Measurements from ENCODE around the gene CCDC34.
"Not testable (repeated sequence)": the region's sequence is repeated elsewhere in the genome, so short reads cannot be mapped to it uniquely, and the experiment has no call there.

CCDC34 gene

GRCh38 chr11:27329867-27330632 lies 33.0 kb downstream of the CCDC34 start:
- Histone ChIP-seq H3K9me3 (ENCODE audit: control insufficient read depth in 1 of 2, low read length in 2 of 2) (no peaks in the 10 kb centered on the region), H3K9ac (ENCODE audit: low read depth in 1 of 2, low read length in 2 of 2) (no peak overlapping the region), H3K27me3 (ENCODE audit: control insufficient read depth in 1 of 2, insufficient read depth in 2 of 2, low read length in 2 of 2) (no peaks in the 10 kb centered on the region), H3K4me1 (ENCODE audit: control insufficient read depth in 1 of 2, insufficient read depth in 2 of 2, low read length in 2 of 2) (no peaks in the 10 kb centered on the region), H3K36me3 (ENCODE audit: control insufficient read depth in 1 of 2, insufficient read depth in 2 of 2, low read length in 2 of 2) (no peaks in the 10 kb centered on the region), H3K27ac (ENCODE audit: low read depth, low read length) (no peak overlapping the region), H3K4me3 (ENCODE audit: low read depth in 1 of 2, low read length in 2 of 2) (no peak overlapping the region)

GRCh38 chr11:27328614-27329013 lies 34.4 kb downstream of the CCDC34 start:
- Histone ChIP-seq H3K4me3 (ENCODE audit: low read depth in 1 of 2, low read length in 2 of 2) (no peak overlapping the region), H3K27me3 (ENCODE audit: control insufficient read depth in 1 of 2, insufficient read depth in 2 of 2, low read length in 2 of 2) (no peaks in the 10 kb centered on the region), H3K4me1 (ENCODE audit: control insufficient read depth in 1 of 2, insufficient read depth in 2 of 2, low read length in 2 of 2) (no peaks in the 10 kb centered on the region), H3K27ac (ENCODE audit: low read depth, low read length) (no peak overlapping the region), H3K9ac (ENCODE audit: low read depth in 1 of 2, low read length in 2 of 2) (no peak overlapping the region), H3K9me3 (ENCODE audit: control insufficient read depth in 1 of 2, low read length in 2 of 2) (no peaks in the 10 kb centered on the region), H3K36me3 (ENCODE audit: control insufficient read depth in 1 of 2, insufficient read depth in 2 of 2, low read length in 2 of 2) (no peaks in the 10 kb centered on the region)

GRCh38 chr11:27327064-27327463 lies 36.0 kb downstream of the CCDC34 start:
- H3K4me3 ChIP-seq (ENCODE audit: low read depth in 1 of 2, low read length in 2 of 2); H3K36me3 ChIP-seq (ENCODE audit: control insufficient read depth in 1 of 2, insufficient read depth in 2 of 2, low read length in 2 of 2); H3K9me3 ChIP-seq (ENCODE audit: control insufficient read depth in 1 of 2, low read length in 2 of 2); H3K9ac ChIP-seq (ENCODE audit: low read depth in 1 of 2, low read length in 2 of 2); H3K27me3 ChIP-seq (ENCODE audit: control insufficient read depth in 1 of 2, insufficient read depth in 2 of 2, low read length in 2 of 2); H3K4me1 ChIP-seq (ENCODE audit: control insufficient read depth in 1 of 2, insufficient read depth in 2 of 2, low read length in 2 of 2); H3K27ac ChIP-seq (ENCODE audit: low read depth, low read length): not testable (repeated sequence)

GRCh38 chr11:27322196-27322595 lies 40.8 kb downstream of the CCDC34 start:
- H3K4me1 ChIP-seq (ENCODE audit: control insufficient read depth in 1 of 2, insufficient read depth in 2 of 2, low read length in 2 of 2); H3K9me3 ChIP-seq (ENCODE audit: control insufficient read depth in 1 of 2, low read length in 2 of 2); H3K36me3 ChIP-seq (ENCODE audit: control insufficient read depth in 1 of 2, insufficient read depth in 2 of 2, low read length in 2 of 2); H3K27ac ChIP-seq (ENCODE audit: low read depth, low read length); H3K4me3 ChIP-seq (ENCODE audit: low read depth in 1 of 2, low read length in 2 of 2); H3K9ac ChIP-seq (ENCODE audit: low read depth in 1 of 2, low read length in 2 of 2); H3K27me3 ChIP-seq (ENCODE audit: control insufficient read depth in 1 of 2, insufficient read depth in 2 of 2, low read length in 2 of 2): not testable (repeated sequence)

- not testable (repeated sequence) for H3K27me3 ChIP-seq (ENCODE audit: control insufficient read depth in 1 of 2, insufficient read depth in 2 of 2, low read length in 2 of 2); H3K4me1 ChIP-seq (ENCODE audit: control insufficient read depth in 1 of 2, insufficient read depth in 2 of 2, low read length in 2 of 2); H3K4me3 ChIP-seq (ENCODE audit: low read depth in 1 of 2, low read length in 2 of 2); H3K36me3 ChIP-seq (ENCODE audit: control insufficient read depth in 1 of 2, insufficient read depth in 2 of 2, low read length in 2 of 2); H3K9me3 ChIP-seq (ENCODE audit: control insufficient read depth in 1 of 2, low read length in 2 of 2); H3K9ac ChIP-seq (ENCODE audit: low read depth in 1 of 2, low read length in 2 of 2); H3K27ac ChIP-seq (ENCODE audit: low read depth, low read length)
Measured at GRCh38 chr11:27321340-27321739, 41.7 kb downstream of the CCDC34 start.

DNA sequence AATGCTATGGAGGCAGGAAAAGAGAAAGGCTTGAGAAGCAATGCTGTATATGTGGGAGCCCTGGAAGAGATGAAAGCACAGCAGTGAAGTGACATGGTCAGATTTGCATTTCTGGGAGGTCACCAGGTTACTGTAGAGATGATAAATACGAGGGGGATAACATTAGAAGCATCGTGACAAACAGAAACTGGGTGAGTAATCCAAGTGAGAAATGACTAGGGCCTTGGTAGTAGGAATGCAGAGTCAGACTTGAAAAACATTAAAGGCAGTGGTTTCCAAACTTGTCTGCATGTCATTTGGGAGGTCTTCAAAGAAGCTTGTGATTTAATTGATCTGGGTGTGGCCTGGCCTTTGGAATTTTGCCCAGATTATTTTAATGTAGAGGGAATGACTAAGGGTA lies 43.9 kb downstream of the CCDC34 start:
- no peak overlapping the region for H3K9ac ChIP-seq (ENCODE audit: low read depth in 1 of 2, low read length in 2 of 2)
- peaks cover 0 to 10% of the 10 kb centered on the region in 2 donors for H3K4me1 ChIP-seq (ENCODE audit: control insufficient read depth in 1 of 2, insufficient read depth in 2 of 2, low read length in 2 of 2)
- no peak overlapping the region for H3K4me3 ChIP-seq (ENCODE audit: low read depth in 1 of 2, low read length in 2 of 2)
- H3K27ac ChIP-seq (ENCODE audit: low read depth, low read length): no peak overlapping the region
- no peaks in the 10 kb centered on the region for H3K27me3 ChIP-seq (ENCODE audit: control insufficient read depth in 1 of 2, insufficient read depth in 2 of 2, low read length in 2 of 2)
- no peaks in the 10 kb centered on the region for H3K9me3 ChIP-seq (ENCODE audit: control insufficient read depth in 1 of 2, low read length in 2 of 2)
- H3K36me3 ChIP-seq (ENCODE audit: control insufficient read depth in 1 of 2, insufficient read depth in 2 of 2, low read length in 2 of 2): no peaks in the 10 kb centered on the region

- Histone ChIP-seq H3K4me1 (ENCODE audit: control insufficient read depth in 1 of 2, insufficient read depth in 2 of 2, low read length in 2 of 2) (peaks cover 0 to 15% of the 10 kb centered on the region in 2 donors), H3K4me3 (ENCODE audit: low read depth in 1 of 2, low read length in 2 of 2) (no peak overlapping the region), H3K27me3 (ENCODE audit: control insufficient read depth in 1 of 2, insufficient read depth in 2 of 2, low read length in 2 of 2) (no peaks in the 10 kb centered on the region), H3K36me3 (ENCODE audit: control insufficient read depth in 1 of 2, insufficient read depth in 2 of 2, low read length in 2 of 2) (no peaks in the 10 kb centered on the region), H3K9ac (ENCODE audit: low read depth in 1 of 2, low read length in 2 of 2) (no peak overlapping the region), H3K9me3 (ENCODE audit: control insufficient read depth in 1 of 2, low read length in 2 of 2) (no peaks in the 10 kb centered on the region), H3K27ac (ENCODE audit: low read depth, low read length) (no peak overlapping the region)
Measured at GRCh38 chr11:27317751-27318150, 45.3 kb downstream of the CCDC34 start.

DNA sequence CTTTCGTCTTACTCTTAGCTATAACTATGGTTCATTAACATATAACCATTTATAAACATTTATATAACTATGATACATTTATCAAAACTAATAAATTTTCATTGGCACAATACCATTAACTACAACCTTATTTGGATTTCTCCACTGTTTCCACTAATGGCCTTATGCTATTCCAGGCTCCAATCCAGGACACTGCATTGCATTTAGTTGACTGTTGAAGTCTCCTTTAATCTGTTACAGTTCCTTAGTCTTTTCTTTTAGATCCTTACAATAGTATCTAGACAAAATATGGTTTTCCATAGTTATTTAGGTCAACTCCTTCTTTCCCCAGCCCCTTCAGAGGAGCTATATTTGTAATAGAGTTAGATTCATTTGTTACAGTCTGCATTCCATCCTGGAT lies 47.2 kb downstream of the CCDC34 start:
- no peak overlapping the region for H3K4me3 ChIP-seq (ENCODE audit: low read depth in 1 of 2, low read length in 2 of 2)
- no peak overlapping the region for H3K27ac ChIP-seq (ENCODE audit: low read depth, low read length)

GRCh38 chr11:27313157-27313821 lies 49.7 kb downstream of the CCDC34 start:
- H3K36me3 ChIP-seq (ENCODE audit: control insufficient read depth in 1 of 2, insufficient read depth in 2 of 2, low read length in 2 of 2): no peaks in the 10 kb centered on the region
- no peak overlapping the region for H3K4me3 ChIP-seq (ENCODE audit: low read depth in 1 of 2, low read length in 2 of 2)
- H3K27ac ChIP-seq (ENCODE audit: low read depth, low read length): no peak overlapping the region
- peaks cover 4 to 21% of the 10 kb centered on the region in 2 donors for H3K4me1 ChIP-seq (ENCODE audit: control insufficient read depth in 1 of 2, insufficient read depth in 2 of 2, low read length in 2 of 2)
- no peak overlapping the region for H3K9ac ChIP-seq (ENCODE audit: low read depth in 1 of 2, low read length in 2 of 2)
- no peaks in the 10 kb centered on the region for H3K9me3 ChIP-seq (ENCODE audit: control insufficient read depth in 1 of 2, low read length in 2 of 2)
- no peaks in the 10 kb centered on the region for H3K27me3 ChIP-seq (ENCODE audit: control insufficient read depth in 1 of 2, insufficient read depth in 2 of 2, low read length in 2 of 2)

More for the DNA sequence above, 47.2 kb downstream of the CCDC34 start:
- Histone ChIP-seq H3K9ac (ENCODE audit: low read depth in 1 of 2, low read length in 2 of 2) (no peak overlapping the region), H3K36me3 (ENCODE audit: control insufficient read depth in 1 of 2, insufficient read depth in 2 of 2, low read length in 2 of 2) (no peaks in the 10 kb centered on the region), H3K9me3 (ENCODE audit: control insufficient read depth in 1 of 2, low read length in 2 of 2) (no peaks in the 10 kb centered on the region), H3K4me1 (ENCODE audit: control insufficient read depth in 1 of 2, insufficient read depth in 2 of 2, low read length in 2 of 2) (peaks cover 4 to 30% of the 10 kb centered on the region in 2 donors), H3K27me3 (ENCODE audit: control insufficient read depth in 1 of 2, insufficient read depth in 2 of 2, low read length in 2 of 2) (no peaks in the 10 kb centered on the region)

DNA sequence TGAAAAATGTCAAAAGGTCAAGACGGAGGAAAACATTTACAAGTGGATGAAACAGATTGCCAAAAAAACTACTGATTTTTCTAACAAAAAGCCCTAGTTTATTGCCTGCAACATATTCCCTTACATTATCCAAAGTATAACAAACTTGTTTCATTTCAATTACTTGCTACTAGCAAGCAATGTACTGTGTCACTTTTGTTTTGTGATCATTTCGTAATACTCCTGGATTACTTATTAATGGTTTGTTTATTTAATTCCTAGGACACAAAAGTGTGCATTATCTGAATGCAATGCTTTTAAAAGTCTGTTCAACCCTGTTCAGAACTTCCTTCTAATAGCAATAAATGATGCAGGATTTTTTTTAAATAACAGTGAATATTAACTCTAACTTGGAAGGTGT lies 50.9 kb downstream of the CCDC34 start:
- Histone ChIP-seq H3K36me3 (ENCODE audit: control insufficient read depth in 1 of 2, insufficient read depth in 2 of 2, low read length in 2 of 2) (no peaks in the 10 kb centered on the region), H3K27me3 (ENCODE audit: control insufficient read depth in 1 of 2, insufficient read depth in 2 of 2, low read length in 2 of 2) (no peaks in the 10 kb centered on the region), H3K9ac (ENCODE audit: low read depth in 1 of 2, low read length in 2 of 2) (no peak overlapping the region), H3K27ac (ENCODE audit: low read depth, low read length) (no peak overlapping the region), H3K9me3 (ENCODE audit: control insufficient read depth in 1 of 2, low read length in 2 of 2) (no peaks in the 10 kb centered on the region), H3K4me1 (ENCODE audit: control insufficient read depth in 1 of 2, insufficient read depth in 2 of 2, low read length in 2 of 2) (peaks cover 4 to 21% of the 10 kb centered on the region in 2 donors), H3K4me3 (ENCODE audit: low read depth in 1 of 2, low read length in 2 of 2) (no peak overlapping the region)

Measured in duodenal mucosa (tissue), 2 donors.